C4-2B (cell line): ENCODE results near the gene TCF4.

ENCODE experiments used
- ZFX ChIP-seq: fragments of 450-650 bp; IDR thresholded peaks from 2 replicates; pipeline ENCODE4 v1.6.1; 2017
- TF ChIP-seq, protein P1 (sequence below): fragments of 450-650 bp; conservative IDR thresholded peaks from 2 replicates; pipeline ENCODE4 v1.5.1; 2017; ENCODE audit warnings: mild to moderate bottlenecking

DNA sequence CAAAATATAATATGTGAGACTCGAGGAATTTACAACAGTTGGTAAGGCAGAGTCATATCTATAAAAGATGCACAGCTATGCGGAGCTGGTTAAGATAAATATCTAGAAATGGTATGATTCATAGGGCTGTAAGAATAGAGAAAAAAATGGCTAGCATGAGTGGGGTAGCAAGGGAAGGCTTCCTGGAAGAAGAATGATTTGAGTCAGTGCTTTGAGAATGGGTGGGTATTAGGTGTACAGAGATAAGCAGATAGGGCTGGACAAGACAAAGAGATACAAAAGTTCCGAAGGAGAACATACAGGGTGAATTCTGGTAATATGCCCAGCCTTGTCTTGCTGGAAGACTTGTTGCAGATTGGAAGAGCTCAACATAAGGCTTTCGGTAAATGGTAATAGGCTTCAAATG is 337.2 kb downstream of the TCF4 start:
- TF ChIP-seq, protein P1, sequence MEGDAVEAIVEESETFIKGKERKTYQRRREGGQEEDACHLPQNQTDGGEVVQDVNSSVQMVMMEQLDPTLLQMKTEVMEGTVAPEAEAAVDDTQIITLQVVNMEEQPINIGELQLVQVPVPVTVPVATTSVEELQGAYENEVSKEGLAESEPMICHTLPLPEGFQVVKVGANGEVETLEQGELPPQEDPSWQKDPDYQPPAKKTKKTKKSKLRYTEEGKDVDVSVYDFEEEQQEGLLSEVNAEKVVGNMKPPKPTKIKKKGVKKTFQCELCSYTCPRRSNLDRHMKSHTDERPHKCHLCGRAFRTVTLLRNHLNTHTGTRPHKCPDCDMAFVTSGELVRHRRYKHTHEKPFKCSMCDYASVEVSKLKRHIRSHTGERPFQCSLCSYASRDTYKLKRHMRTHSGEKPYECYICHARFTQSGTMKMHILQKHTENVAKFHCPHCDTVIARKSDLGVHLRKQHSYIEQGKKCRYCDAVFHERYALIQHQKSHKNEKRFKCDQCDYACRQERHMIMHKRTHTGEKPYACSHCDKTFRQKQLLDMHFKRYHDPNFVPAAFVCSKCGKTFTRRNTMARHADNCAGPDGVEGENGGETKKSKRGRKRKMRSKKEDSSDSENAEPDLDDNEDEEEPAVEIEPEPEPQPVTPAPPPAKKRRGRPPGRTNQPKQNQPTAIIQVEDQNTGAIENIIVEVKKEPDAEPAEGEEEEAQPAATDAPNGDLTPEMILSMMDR = no peak
- TF ChIP-seq ZFX = no peak
